GM12878 (cell line): ENCODE results near the gene SERPINA6.

Experiments used
- POLR2AphosphoS5 ChIP-seq: IDR thresholded peaks from 2 replicates; pipeline ENCODE4 v1.6.1; 2011; ENCODE audit warnings: mild to moderate bottlenecking, low read length, inconsistent platforms
- RCOR1 ChIP-seq: conservative IDR thresholded peaks from 2 replicates; pipeline ENCODE4 v1.6.1; 2012; ENCODE audit warnings: low read depth, low read length, improper control_type of control experiment
- TCF7 ChIP-seq: IDR thresholded peaks from 2 replicates; pipeline ENCODE4 v1.6.1; 2014; ENCODE audit warnings: antibody characterized with exemption, borderline replicate concordance
- TF ChIP-seq, protein P1 (sequence below), 3 experiments: IDR thresholded peaks in 2 of 3; conservative IDR thresholded peaks in 1 of 3; 2 replicates each; pipeline ENCODE4 v1.5.1; 2011; ENCODE audit warnings: low read depth in 3 of 3, low read length in 3 of 3, mild to moderate bottlenecking in 3 of 3, control low read depth in 2 of 3, moderate library complexity in 2 of 3, inconsistent platforms in 1 of 3, mixed read lengths in 1 of 3; ENCODE audit not compliant: control insufficient read depth in 2 of 3, insufficient read depth in 1 of 3; ENCODE audit errors: extremely low read depth in 1 of 3

DNA sequence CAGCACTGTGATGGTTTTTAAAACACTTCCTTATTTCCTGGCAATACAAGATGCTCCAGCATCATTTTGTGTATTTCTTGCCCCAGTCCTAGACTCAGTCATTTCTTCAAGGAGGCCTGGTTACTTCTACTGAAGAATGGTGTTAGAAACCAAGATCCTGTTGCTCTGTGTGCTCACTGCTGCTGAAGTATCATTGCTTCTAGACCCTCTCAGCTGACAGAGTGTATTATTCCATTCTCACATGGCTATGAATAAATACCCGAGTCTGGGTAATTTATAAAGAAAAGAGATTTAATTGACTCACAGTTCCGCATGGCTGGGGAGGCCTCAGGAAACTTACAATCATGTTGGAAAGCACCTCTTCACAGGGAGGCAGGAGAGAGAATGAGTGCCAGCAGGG, 14.9 kb upstream of the SERPINA6 start:
- no peak for TF ChIP-seq POLR2AphosphoS5
- no peak for TF ChIP-seq RCOR1
- TF ChIP-seq, protein P1, sequence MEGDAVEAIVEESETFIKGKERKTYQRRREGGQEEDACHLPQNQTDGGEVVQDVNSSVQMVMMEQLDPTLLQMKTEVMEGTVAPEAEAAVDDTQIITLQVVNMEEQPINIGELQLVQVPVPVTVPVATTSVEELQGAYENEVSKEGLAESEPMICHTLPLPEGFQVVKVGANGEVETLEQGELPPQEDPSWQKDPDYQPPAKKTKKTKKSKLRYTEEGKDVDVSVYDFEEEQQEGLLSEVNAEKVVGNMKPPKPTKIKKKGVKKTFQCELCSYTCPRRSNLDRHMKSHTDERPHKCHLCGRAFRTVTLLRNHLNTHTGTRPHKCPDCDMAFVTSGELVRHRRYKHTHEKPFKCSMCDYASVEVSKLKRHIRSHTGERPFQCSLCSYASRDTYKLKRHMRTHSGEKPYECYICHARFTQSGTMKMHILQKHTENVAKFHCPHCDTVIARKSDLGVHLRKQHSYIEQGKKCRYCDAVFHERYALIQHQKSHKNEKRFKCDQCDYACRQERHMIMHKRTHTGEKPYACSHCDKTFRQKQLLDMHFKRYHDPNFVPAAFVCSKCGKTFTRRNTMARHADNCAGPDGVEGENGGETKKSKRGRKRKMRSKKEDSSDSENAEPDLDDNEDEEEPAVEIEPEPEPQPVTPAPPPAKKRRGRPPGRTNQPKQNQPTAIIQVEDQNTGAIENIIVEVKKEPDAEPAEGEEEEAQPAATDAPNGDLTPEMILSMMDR (IDR thresholded peaks at IDR 0.05 in 2 of 3, conservative IDR thresholded peaks at IDR 0.05 in 1 of 3; ENCODE audit: control insufficient read depth in 2 of 3, extremely low read depth in 1 of 3, insufficient read depth in 1 of 3, low read depth in 3 of 3, low read length in 3 of 3), result no peak
- no peak for TF ChIP-seq TCF7
